ENCODE data around the gene C1orf21.

Gene C1orf21

GRCh38 chr1:184533915-184534314, 147.1 kb downstream of the C1orf21 start:
- Mint-ChIP-seq H3K4me3 (no peak overlapping the region), H3K4me1 (ENCODE audit: low read depth) (no peaks in the 10 kb centered on the region), H3K9me3 (ENCODE audit: low read depth) (peaks cover 2% of the 10 kb centered on the region), H3K27ac (no peak overlapping the region), H3K27me3 (peaks cover 9% of the 10 kb centered on the region), H3K36me3 (no peaks in the 10 kb centered on the region)

- Mint-ChIP-seq H3K4me3 (no peak overlapping the region), H3K4me1 (ENCODE audit: low read depth) (no peaks in the 10 kb centered on the region), H3K36me3 (no peaks in the 10 kb centered on the region), H3K27ac (no peak overlapping the region), H3K27me3 (peaks cover 9% of the 10 kb centered on the region), H3K9me3 (ENCODE audit: low read depth) (peaks cover 6% of the 10 kb centered on the region)
Measured at GRCh38 chr1:184534690-184535089, 147.9 kb downstream of the C1orf21 start.

- Mint-ChIP-seq H3K4me3 (no peak overlapping the region), H3K27ac (no peak overlapping the region), H3K27me3 (peaks cover 9% of the 10 kb centered on the region), H3K36me3 (no peaks in the 10 kb centered on the region), H3K9me3 (ENCODE audit: low read depth) (peaks cover 6% of the 10 kb centered on the region), H3K4me1 (ENCODE audit: low read depth) (no peaks in the 10 kb centered on the region)
Measured at GRCh38 chr1:184535191-184535970, 148.6 kb downstream of the C1orf21 start.

GRCh38 chr1:184536246-184536985, 149.6 kb downstream of the C1orf21 start:
- Mint-ChIP-seq H3K27me3 (peaks cover 6% of the 10 kb centered on the region), H3K27ac (no peak overlapping the region), H3K4me1 (ENCODE audit: low read depth) (no peaks in the 10 kb centered on the region), H3K36me3 (no peaks in the 10 kb centered on the region), H3K9me3 (ENCODE audit: low read depth) (peaks cover 6% of the 10 kb centered on the region), H3K4me3 (no peak overlapping the region)

- H3K4me3 Mint-ChIP-seq: no peak overlapping the region
- no peak overlapping the region for H3K27ac Mint-ChIP-seq
- no peaks in the 10 kb centered on the region for H3K36me3 Mint-ChIP-seq
- peaks cover 6% of the 10 kb centered on the region for H3K9me3 Mint-ChIP-seq (ENCODE audit: low read depth)
- no peaks in the 10 kb centered on the region for H3K4me1 Mint-ChIP-seq (ENCODE audit: low read depth)
- H3K27me3 Mint-ChIP-seq: peaks cover under 1% of the 10 kb centered on the region
Measured at GRCh38 chr1:184539580-184539979, 152.8 kb downstream of the C1orf21 start.

GRCh38 chr1:184541537-184542152, 154.8 kb downstream of the C1orf21 start:
- no peak overlapping the region for H3K4me3 Mint-ChIP-seq

GRCh38 chr1:184542291-184542690, 155.5 kb downstream of the C1orf21 start:
- H3K4me1 Mint-ChIP-seq (ENCODE audit: low read depth): no peaks in the 10 kb centered on the region
- no peaks in the 10 kb centered on the region for H3K27me3 Mint-ChIP-seq
- H3K27ac Mint-ChIP-seq: no peak overlapping the region
- no peak overlapping the region for H3K4me3 Mint-ChIP-seq
- H3K36me3 Mint-ChIP-seq: no peaks in the 10 kb centered on the region
- peaks cover 6% of the 10 kb centered on the region for H3K9me3 Mint-ChIP-seq (ENCODE audit: low read depth)

More at GRCh38 chr1:184541537-184542152, 154.8 kb downstream of the C1orf21 start:
- no peaks in the 10 kb centered on the region for H3K4me1 Mint-ChIP-seq (ENCODE audit: low read depth)
- H3K9me3 Mint-ChIP-seq (ENCODE audit: low read depth): peaks cover 6% of the 10 kb centered on the region
- H3K27me3 Mint-ChIP-seq: no peaks in the 10 kb centered on the region
- no peaks in the 10 kb centered on the region for H3K36me3 Mint-ChIP-seq
- H3K27ac Mint-ChIP-seq: no peak overlapping the region

- H3K9me3 Mint-ChIP-seq (ENCODE audit: low read depth): no peaks in the 10 kb centered on the region
- H3K4me1 Mint-ChIP-seq (ENCODE audit: low read depth): no peaks in the 10 kb centered on the region
- H3K27me3 Mint-ChIP-seq: no peaks in the 10 kb centered on the region
- no peak overlapping the region for H3K27ac Mint-ChIP-seq
- H3K4me3 Mint-ChIP-seq: no peak overlapping the region
- no peaks in the 10 kb centered on the region for H3K36me3 Mint-ChIP-seq
Measured at GRCh38 chr1:184545601-184546000, 158.8 kb downstream of the C1orf21 start.

- no peak overlapping the region for H3K27ac Mint-ChIP-seq
- H3K4me1 Mint-ChIP-seq (ENCODE audit: low read depth): no peaks in the 10 kb centered on the region
Measured at GRCh38 chr1:184552446-184552845, 165.6 kb downstream of the C1orf21 start.

GRCh38 chr1:184553845-184554244, 167.0 kb downstream of the C1orf21 start:
- H3K4me3 Mint-ChIP-seq: no peak overlapping the region
- no peaks in the 10 kb centered on the region for H3K36me3 Mint-ChIP-seq
- no peaks in the 10 kb centered on the region for H3K4me1 Mint-ChIP-seq (ENCODE audit: low read depth)
- H3K27me3 Mint-ChIP-seq: no peaks in the 10 kb centered on the region
- no peak overlapping the region for H3K27ac Mint-ChIP-seq
- no peaks in the 10 kb centered on the region for H3K9me3 Mint-ChIP-seq (ENCODE audit: low read depth)

More at GRCh38 chr1:184552446-184552845, 165.6 kb downstream of the C1orf21 start:
- Mint-ChIP-seq H3K4me3 (no peak overlapping the region), H3K27me3 (no peaks in the 10 kb centered on the region), H3K9me3 (ENCODE audit: low read depth) (no peaks in the 10 kb centered on the region), H3K36me3 (no peaks in the 10 kb centered on the region)

GRCh38 chr1:184555665-184556641, 169.1 kb downstream of the C1orf21 start:
- no peaks in the 10 kb centered on the region for H3K4me1 Mint-ChIP-seq (ENCODE audit: low read depth)
- H3K36me3 Mint-ChIP-seq: no peaks in the 10 kb centered on the region
- no peak overlapping the region for H3K27ac Mint-ChIP-seq
- no peak overlapping the region for H3K4me3 Mint-ChIP-seq
- no peaks in the 10 kb centered on the region for H3K27me3 Mint-ChIP-seq
- no peaks in the 10 kb centered on the region for H3K9me3 Mint-ChIP-seq (ENCODE audit: low read depth)

GRCh38 chr1:184556665-184557064, 169.8 kb downstream of the C1orf21 start:
- Mint-ChIP-seq H3K9me3 (ENCODE audit: low read depth) (no peaks in the 10 kb centered on the region), H3K27me3 (no peaks in the 10 kb centered on the region), H3K27ac (no peak overlapping the region), H3K4me3 (no peak overlapping the region), H3K36me3 (no peaks in the 10 kb centered on the region), H3K4me1 (ENCODE audit: low read depth) (no peaks in the 10 kb centered on the region)

- no peaks in the 10 kb centered on the region for H3K36me3 Mint-ChIP-seq
- H3K27me3 Mint-ChIP-seq: no peaks in the 10 kb centered on the region
- H3K4me1 Mint-ChIP-seq (ENCODE audit: low read depth): no peaks in the 10 kb centered on the region
- H3K9me3 Mint-ChIP-seq (ENCODE audit: low read depth): no peaks in the 10 kb centered on the region
- H3K27ac Mint-ChIP-seq: no peak overlapping the region
- H3K4me3 Mint-ChIP-seq: no peak overlapping the region
Measured at GRCh38 chr1:184557423-184558347, 170.9 kb downstream of the C1orf21 start.

All from activated naive CD8-positive, alpha-beta T cell (primary cell).